Measurements from ENCODE around the gene PPIA.

DNA sequence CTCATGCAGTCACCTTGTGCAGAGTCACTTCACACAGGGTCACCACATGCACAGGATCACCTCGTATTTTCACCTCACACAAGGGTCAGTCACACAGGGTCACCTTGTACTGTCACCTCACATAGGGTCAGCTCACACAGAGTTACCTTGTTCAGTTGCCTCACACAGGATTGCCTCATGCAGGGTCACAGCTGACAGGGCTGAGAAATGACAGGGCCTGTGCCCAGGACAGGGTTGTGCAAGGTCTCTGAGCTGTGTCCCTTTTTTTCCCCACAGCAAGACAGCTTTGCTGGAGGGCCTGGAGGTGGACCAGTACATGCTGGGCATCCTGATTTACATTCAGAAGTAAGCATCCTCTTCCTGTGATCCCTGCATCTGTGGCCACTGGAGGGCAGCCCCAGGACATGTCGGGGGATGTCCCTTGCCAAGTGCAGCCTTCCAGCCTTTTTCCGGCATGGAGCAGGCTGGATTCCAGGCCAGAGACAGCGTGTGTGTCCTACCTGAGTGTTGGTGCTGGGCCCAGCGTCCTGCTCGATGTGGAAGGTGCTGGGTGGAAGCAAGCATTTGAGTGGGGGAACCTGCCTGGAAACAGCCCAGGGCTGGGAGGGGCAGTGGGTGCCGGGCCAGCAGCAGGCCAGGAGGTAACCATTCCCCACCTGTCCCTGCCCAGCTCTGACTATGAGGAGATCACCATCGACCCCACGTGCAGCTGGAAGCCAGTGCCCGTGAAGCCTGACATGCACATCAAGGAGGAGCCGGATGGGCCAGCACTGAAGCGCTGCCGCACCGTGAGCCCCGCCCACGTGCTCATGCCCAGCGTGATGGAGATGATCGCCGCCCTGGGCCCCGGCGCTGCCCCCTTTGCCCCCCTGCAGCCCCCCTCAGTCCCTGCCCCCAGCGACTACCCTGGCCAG is 31.6 kb upstream of the PPIA start:
- TF ChIP-seq, protein P1, sequence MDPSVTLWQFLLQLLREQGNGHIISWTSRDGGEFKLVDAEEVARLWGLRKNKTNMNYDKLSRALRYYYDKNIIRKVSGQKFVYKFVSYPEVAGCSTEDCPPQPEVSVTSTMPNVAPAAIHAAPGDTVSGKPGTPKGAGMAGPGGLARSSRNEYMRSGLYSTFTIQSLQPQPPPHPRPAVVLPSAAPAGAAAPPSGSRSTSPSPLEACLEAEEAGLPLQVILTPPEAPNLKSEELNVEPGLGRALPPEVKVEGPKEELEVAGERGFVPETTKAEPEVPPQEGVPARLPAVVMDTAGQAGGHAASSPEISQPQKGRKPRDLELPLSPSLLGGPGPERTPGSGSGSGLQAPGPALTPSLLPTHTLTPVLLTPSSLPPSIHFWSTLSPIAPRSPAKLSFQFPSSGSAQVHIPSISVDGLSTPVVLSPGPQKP (IDR thresholded peaks at IDR 0.05; ENCODE audit: low read depth, low read length), result no peak
- TF ChIP-seq, protein P2, sequence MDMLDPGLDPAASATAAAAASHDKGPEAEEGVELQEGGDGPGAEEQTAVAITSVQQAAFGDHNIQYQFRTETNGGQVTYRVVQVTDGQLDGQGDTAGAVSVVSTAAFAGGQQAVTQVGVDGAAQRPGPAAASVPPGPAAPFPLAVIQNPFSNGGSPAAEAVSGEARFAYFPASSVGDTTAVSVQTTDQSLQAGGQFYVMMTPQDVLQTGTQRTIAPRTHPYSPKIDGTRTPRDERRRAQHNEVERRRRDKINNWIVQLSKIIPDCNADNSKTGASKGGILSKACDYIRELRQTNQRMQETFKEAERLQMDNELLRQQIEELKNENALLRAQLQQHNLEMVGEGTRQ (IDR thresholded peaks at IDR 0.05), result no peak
- TF ChIP-seq, protein P3, sequence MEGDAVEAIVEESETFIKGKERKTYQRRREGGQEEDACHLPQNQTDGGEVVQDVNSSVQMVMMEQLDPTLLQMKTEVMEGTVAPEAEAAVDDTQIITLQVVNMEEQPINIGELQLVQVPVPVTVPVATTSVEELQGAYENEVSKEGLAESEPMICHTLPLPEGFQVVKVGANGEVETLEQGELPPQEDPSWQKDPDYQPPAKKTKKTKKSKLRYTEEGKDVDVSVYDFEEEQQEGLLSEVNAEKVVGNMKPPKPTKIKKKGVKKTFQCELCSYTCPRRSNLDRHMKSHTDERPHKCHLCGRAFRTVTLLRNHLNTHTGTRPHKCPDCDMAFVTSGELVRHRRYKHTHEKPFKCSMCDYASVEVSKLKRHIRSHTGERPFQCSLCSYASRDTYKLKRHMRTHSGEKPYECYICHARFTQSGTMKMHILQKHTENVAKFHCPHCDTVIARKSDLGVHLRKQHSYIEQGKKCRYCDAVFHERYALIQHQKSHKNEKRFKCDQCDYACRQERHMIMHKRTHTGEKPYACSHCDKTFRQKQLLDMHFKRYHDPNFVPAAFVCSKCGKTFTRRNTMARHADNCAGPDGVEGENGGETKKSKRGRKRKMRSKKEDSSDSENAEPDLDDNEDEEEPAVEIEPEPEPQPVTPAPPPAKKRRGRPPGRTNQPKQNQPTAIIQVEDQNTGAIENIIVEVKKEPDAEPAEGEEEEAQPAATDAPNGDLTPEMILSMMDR (IDR thresholded peaks at IDR 0.05), result no peak
- no peak for TF ChIP-seq MYC (IDR thresholded peaks at IDR 0.05; ENCODE audit: borderline replicate concordance, low read length)
- TF ChIP-seq EHMT2 (IDR thresholded peaks at IDR 0.05; ENCODE audit: low read depth), result no peak
- TF ChIP-seq ESRRA (IDR thresholded peaks at IDR 0.05; ENCODE audit: borderline replicate concordance, low read length), result no peak
- no peak for TF ChIP-seq POLR2AphosphoS2 (conservative IDR thresholded peaks at IDR 0.05; ENCODE audit: low read length)
- no peak for TF ChIP-seq CEBPB (IDR thresholded peaks at IDR 0.05)
- no peak for TF ChIP-seq POLR2A (IDR thresholded peaks at IDR 0.05; ENCODE audit: low read length)
- no peak for TF ChIP-seq MAFK (IDR thresholded peaks at IDR 0.05; ENCODE audit: partially characterized antibody)
- no peak for TF ChIP-seq EP300 (IDR thresholded peaks at IDR 0.05)
- TF ChIP-seq, protein P4, sequence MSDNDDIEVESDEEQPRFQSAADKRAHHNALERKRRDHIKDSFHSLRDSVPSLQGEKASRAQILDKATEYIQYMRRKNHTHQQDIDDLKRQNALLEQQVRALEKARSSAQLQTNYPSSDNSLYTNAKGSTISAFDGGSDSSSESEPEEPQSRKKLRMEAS (IDR thresholded peaks at IDR 0.05), result no peak
